Measurements from ENCODE around the gene MSH5. TPM values are rescaled to one million over a fixed set of nuclear protein-coding genes. Genes with fewer than 3 reads are reported as not detected.

The MSH5 gene
- total RNA-seq, 1 experiment from 2014 or later: 51.0 TPM

GRCh38 chr6:31780507-31781243 lies 40.9 kb downstream of the MSH5 start:
- intact Hi-C loops (cut with micrococcal nuclease; ENCODE audit: unreplicated experiment): no loop called here
- POLR2A ChIA-PET: no interaction called here

GRCh38 chr6:31781244-31782125 lies 41.7 kb downstream of the MSH5 start:
- no TSS peak for BruUV-seq (replicated peaks)
- H3K9me3 ChIP-seq: no peaks in the 10 kb centered on the region
- no peak for TF ChIP-seq CTCF (IDR thresholded peaks at IDR 0.05; ENCODE audit: insufficient read depth in 1 of 2, low read depth in 1 of 2, low read length in 1 of 2, severe bottlenecking in 1 of 2, unreplicated experiment in 1 of 2)
- H3K36me3 Mint-ChIP-seq (ENCODE audit: insufficient read depth, unreplicated experiment): peaks cover 56% of the 10 kb centered on the region
- intact Hi-C loops (cut with micrococcal nuclease; ENCODE audit: unreplicated experiment): no loop called here
- ChIA-PET CTCF (no interaction called here), POLR2A (interaction anchor here (0.6 kb wide), 1 partner anchor 158 kb away, joined by 4 read pairs; no protein-coding TSS in a partner anchor)
- peaks cover 13% of the 10 kb centered on the region for H3K4me1 ChIP-seq
- no peak overlapping the region for H3K27ac Mint-ChIP-seq (ENCODE audit: unreplicated experiment)
- H3K27me3 ChIP-seq (replicated peaks; ENCODE audit: control insufficient read depth, insufficient read depth, low read length): no peaks in the 10 kb centered on the region
- H3K27me3 Mint-ChIP-seq (ENCODE audit: insufficient read depth, unreplicated experiment): no peaks in the 10 kb centered on the region
- DNase-seq: no peak
- no peaks in the 10 kb centered on the region for H3K9me3 Mint-ChIP-seq (ENCODE audit: unreplicated experiment)
- H3K4me1 Mint-ChIP-seq (ENCODE audit: low read depth, unreplicated experiment): peaks cover 1% of the 10 kb centered on the region
- H3K4me3 Mint-ChIP-seq (ENCODE audit: unreplicated experiment): no peak overlapping the region
- H3K4me3 ChIP-seq (ENCODE audit: low read depth, low read length): no peak overlapping the region
- H3K36me3 ChIP-seq (ENCODE audit: control insufficient read depth, insufficient read depth, low read length): no peaks in the 10 kb centered on the region

More at GRCh38 chr6:31780507-31781243, 40.9 kb downstream of the MSH5 start:
- CTCF ChIA-PET: no interaction called here
- DNase-seq: no peak
- no peak for TF ChIP-seq CTCF (IDR thresholded peaks at IDR 0.05; ENCODE audit: insufficient read depth in 1 of 2, low read depth in 1 of 2, low read length in 1 of 2, severe bottlenecking in 1 of 2, unreplicated experiment in 1 of 2)
- Mint-ChIP-seq H3K9me3 (ENCODE audit: unreplicated experiment) (no peaks in the 10 kb centered on the region), H3K36me3 (ENCODE audit: insufficient read depth, unreplicated experiment) (peaks cover 62% of the 10 kb centered on the region), H3K27ac (ENCODE audit: unreplicated experiment) (no peak overlapping the region), H3K27me3 (ENCODE audit: insufficient read depth, unreplicated experiment) (no peaks in the 10 kb centered on the region), H3K4me1 (ENCODE audit: low read depth, unreplicated experiment) (peaks cover 5% of the 10 kb centered on the region), H3K4me3 (ENCODE audit: unreplicated experiment) (no peak overlapping the region)
- H3K9me3 ChIP-seq: no peaks in the 10 kb centered on the region
- BruUV-seq (replicated peaks): no TSS peak
- H3K4me3 ChIP-seq (ENCODE audit: low read depth, low read length): no peak overlapping the region
- H3K36me3 ChIP-seq (ENCODE audit: control insufficient read depth, insufficient read depth, low read length): no peaks in the 10 kb centered on the region
- peaks cover 16% of the 10 kb centered on the region for H3K4me1 ChIP-seq
- no peaks in the 10 kb centered on the region for H3K27me3 ChIP-seq (replicated peaks; ENCODE audit: control insufficient read depth, insufficient read depth, low read length)

- H3K4me3 Mint-ChIP-seq (ENCODE audit: unreplicated experiment): no peak overlapping the region
- POLR2A ChIA-PET: no interaction called here
Observed at GRCh38 chr6:31782126-31782855, 42.5 kb downstream of the MSH5 start.

More at GRCh38 chr6:31782126-31782855, 42.5 kb downstream of the MSH5 start:
- Histone ChIP-seq H3K36me3 (ENCODE audit: control insufficient read depth, insufficient read depth, low read length) (no peaks in the 10 kb centered on the region), H3K4me3 (ENCODE audit: low read depth, low read length) (no peak overlapping the region), H3K4me1 (peaks cover 5% of the 10 kb centered on the region), H3K9me3 (no peaks in the 10 kb centered on the region), H3K27me3 (replicated peaks; ENCODE audit: control insufficient read depth, insufficient read depth, low read length) (no peaks in the 10 kb centered on the region)
- peaks cover 60% of the 10 kb centered on the region for H3K36me3 Mint-ChIP-seq (ENCODE audit: insufficient read depth, unreplicated experiment)
- H3K27me3 Mint-ChIP-seq (ENCODE audit: insufficient read depth, unreplicated experiment): no peaks in the 10 kb centered on the region
- intact Hi-C loops (cut with micrococcal nuclease; ENCODE audit: unreplicated experiment): no loop called here
- CTCF ChIA-PET: no interaction called here
- DNase-seq: no peak
- no peak overlapping the region for H3K27ac Mint-ChIP-seq (ENCODE audit: unreplicated experiment)
- BruUV-seq (replicated peaks): TSS peak; percentile 23
- no peaks in the 10 kb centered on the region for H3K4me1 Mint-ChIP-seq (ENCODE audit: low read depth, unreplicated experiment)
- no peak for TF ChIP-seq CTCF (IDR thresholded peaks at IDR 0.05; ENCODE audit: insufficient read depth in 1 of 2, low read depth in 1 of 2, low read length in 1 of 2, severe bottlenecking in 1 of 2, unreplicated experiment in 1 of 2)
- no peaks in the 10 kb centered on the region for H3K9me3 Mint-ChIP-seq (ENCODE audit: unreplicated experiment)

Data from Caco-2 (cell line).